HG02642 (cell line): ENCODE data around the gene BANP.
"Not testable (repeated sequence)": the region's sequence is repeated elsewhere in the genome, so short reads cannot be mapped to it uniquely, and the experiment has no call there.

Experiments
- ATAC-seq: cut with Tn5 transposase; IDR thresholded peaks from one replicate; pipeline ENCODE4 v1.9.1; 2021; ENCODE audit warnings: mild to moderate bottlenecking; ENCODE audit not compliant: unreplicated experiment, poor library complexity

The BANP gene

GRCh38 chr16:88092791-88093555 lies 141.7 kb downstream of the BANP start:
- ATAC-seq: not testable (repeated sequence)

GRCh38 chr16:88093556-88094252 lies 142.5 kb downstream of the BANP start:
- not testable (repeated sequence) for ATAC-seq

GRCh38 chr16:88094253-88094575 lies 143.0 kb downstream of the BANP start:
- not testable (repeated sequence) for ATAC-seq

GRCh38 chr16:88094900-88095299 lies 143.7 kb downstream of the BANP start:
- ATAC-seq: not testable (repeated sequence)

- ATAC-seq: not testable (repeated sequence)
Observed at GRCh38 chr16:88096659-88097058, 145.4 kb downstream of the BANP start.

- ATAC-seq: not testable (repeated sequence)
Observed at GRCh38 chr16:88098731-88099562, 147.7 kb downstream of the BANP start.

- no peak for ATAC-seq
Observed at GRCh38 chr16:88099563-88099890, 148.3 kb downstream of the BANP start.

- ATAC-seq: not testable (repeated sequence)
Observed at GRCh38 chr16:88099956-88100355, 148.7 kb downstream of the BANP start.

- not testable (repeated sequence) for ATAC-seq
Observed at GRCh38 chr16:88100801-88101622, 149.8 kb downstream of the BANP start.

GRCh38 chr16:88101623-88102105 lies 150.4 kb downstream of the BANP start:
- ATAC-seq: not testable (repeated sequence)

GRCh38 chr16:88102597-88102996 lies 151.4 kb downstream of the BANP start:
- no peak for ATAC-seq

- no peak for ATAC-seq
Observed at GRCh38 chr16:88103011-88103410, 151.8 kb downstream of the BANP start.

GRCh38 chr16:88103581-88104188 lies 152.5 kb downstream of the BANP start:
- ATAC-seq: no peak

- not testable (repeated sequence) for ATAC-seq
Observed at GRCh38 chr16:88104363-88104762, 153.1 kb downstream of the BANP start.

GRCh38 chr16:88105574-88106140 lies 154.4 kb downstream of the BANP start:
- not testable (repeated sequence) for ATAC-seq

- ATAC-seq: not testable (repeated sequence)
Observed at GRCh38 chr16:88106566-88106965, 155.3 kb downstream of the BANP start.

- no peak for ATAC-seq
Observed at GRCh38 chr16:88108762-88109161, 157.5 kb downstream of the BANP start.

- ATAC-seq: not testable (repeated sequence)
Observed at GRCh38 chr16:88109726-88110621, 158.7 kb downstream of the BANP start.
